Nephron progenitor cell (in vitro differentiated cells): ENCODE results near the gene ATF6B.

Experiments
- DNase-seq: peaks from one replicate; pipeline ENCODE4 v3.0.0; 2021
- H3K27ac Mint-ChIP-seq: 2 replicates; pipeline ENCODE4 v1.8.0; 2021; ENCODE audit warnings: mild to moderate bottlenecking, moderate library complexity, mixed read lengths
- H3K27me3 Mint-ChIP-seq: 2 replicates; pipeline ENCODE4 v1.8.0; 2021; ENCODE audit warnings: mild to moderate bottlenecking, low read depth, mixed read lengths; ENCODE audit not compliant: poor library complexity
- H3K36me3 Mint-ChIP-seq: 2 replicates; pipeline ENCODE4 v1.8.0; 2021; ENCODE audit warnings: low read depth, mixed read lengths
- H3K4me1 Mint-ChIP-seq: 2 replicates; pipeline ENCODE4 v1.8.0; 2021; ENCODE audit warnings: mixed read lengths
- H3K4me3 Mint-ChIP-seq: 2 replicates; pipeline ENCODE4 v1.8.0; 2021; ENCODE audit warnings: mild to moderate bottlenecking, moderate library complexity, mixed read lengths
- H3K9me3 Mint-ChIP-seq: 2 replicates; pipeline ENCODE4 v1.8.0; 2021; ENCODE audit warnings: mild to moderate bottlenecking, moderate library complexity, mixed read lengths
- TF ChIP-seq, protein P1 (sequence below): fragments of 200-600 bp; sonication (generic); IDR thresholded peaks from 2 replicates; pipeline ENCODE4 v1.5.0; 2021; ENCODE audit warnings: antibody characterized with exemption

ATF6B gene

DNA sequence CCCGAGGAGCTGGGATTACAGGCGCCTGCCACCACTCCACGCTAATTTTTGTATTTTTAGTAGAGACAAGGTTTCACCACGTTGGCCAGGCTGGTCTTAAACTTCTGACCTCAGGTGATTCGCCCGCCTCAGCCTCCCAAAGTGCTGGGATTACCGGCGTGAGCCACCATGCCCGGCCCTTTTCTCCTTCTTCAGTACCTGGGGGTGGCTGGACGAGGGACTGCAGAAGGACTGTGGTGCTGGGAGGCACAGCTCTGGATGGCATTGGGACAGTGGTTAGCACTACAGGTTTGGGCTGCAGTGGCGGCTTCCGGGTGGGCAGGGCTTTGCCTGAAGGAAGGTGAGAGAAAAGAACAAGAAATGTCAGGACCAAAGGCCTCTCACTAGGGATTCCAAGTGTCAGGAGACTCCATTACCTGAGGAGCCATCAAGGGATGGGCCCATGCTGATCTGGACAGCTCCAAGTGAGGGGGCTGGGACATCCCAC, 7.4 kb downstream of the ATF6B start:
- Mint-ChIP-seq H3K27me3 (peaks cover 4% of the 10 kb centered on the region), H3K27ac (no peak overlapping the region), H3K4me3 (no peak overlapping the region), H3K4me1 (peaks cover 11% of the 10 kb centered on the region), H3K9me3 (no peaks in the 10 kb centered on the region), H3K36me3 (peaks cover 57% of the 10 kb centered on the region)
- TF ChIP-seq, protein P1, sequence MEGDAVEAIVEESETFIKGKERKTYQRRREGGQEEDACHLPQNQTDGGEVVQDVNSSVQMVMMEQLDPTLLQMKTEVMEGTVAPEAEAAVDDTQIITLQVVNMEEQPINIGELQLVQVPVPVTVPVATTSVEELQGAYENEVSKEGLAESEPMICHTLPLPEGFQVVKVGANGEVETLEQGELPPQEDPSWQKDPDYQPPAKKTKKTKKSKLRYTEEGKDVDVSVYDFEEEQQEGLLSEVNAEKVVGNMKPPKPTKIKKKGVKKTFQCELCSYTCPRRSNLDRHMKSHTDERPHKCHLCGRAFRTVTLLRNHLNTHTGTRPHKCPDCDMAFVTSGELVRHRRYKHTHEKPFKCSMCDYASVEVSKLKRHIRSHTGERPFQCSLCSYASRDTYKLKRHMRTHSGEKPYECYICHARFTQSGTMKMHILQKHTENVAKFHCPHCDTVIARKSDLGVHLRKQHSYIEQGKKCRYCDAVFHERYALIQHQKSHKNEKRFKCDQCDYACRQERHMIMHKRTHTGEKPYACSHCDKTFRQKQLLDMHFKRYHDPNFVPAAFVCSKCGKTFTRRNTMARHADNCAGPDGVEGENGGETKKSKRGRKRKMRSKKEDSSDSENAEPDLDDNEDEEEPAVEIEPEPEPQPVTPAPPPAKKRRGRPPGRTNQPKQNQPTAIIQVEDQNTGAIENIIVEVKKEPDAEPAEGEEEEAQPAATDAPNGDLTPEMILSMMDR: no peak
- DNase-seq: no peak

DNA sequence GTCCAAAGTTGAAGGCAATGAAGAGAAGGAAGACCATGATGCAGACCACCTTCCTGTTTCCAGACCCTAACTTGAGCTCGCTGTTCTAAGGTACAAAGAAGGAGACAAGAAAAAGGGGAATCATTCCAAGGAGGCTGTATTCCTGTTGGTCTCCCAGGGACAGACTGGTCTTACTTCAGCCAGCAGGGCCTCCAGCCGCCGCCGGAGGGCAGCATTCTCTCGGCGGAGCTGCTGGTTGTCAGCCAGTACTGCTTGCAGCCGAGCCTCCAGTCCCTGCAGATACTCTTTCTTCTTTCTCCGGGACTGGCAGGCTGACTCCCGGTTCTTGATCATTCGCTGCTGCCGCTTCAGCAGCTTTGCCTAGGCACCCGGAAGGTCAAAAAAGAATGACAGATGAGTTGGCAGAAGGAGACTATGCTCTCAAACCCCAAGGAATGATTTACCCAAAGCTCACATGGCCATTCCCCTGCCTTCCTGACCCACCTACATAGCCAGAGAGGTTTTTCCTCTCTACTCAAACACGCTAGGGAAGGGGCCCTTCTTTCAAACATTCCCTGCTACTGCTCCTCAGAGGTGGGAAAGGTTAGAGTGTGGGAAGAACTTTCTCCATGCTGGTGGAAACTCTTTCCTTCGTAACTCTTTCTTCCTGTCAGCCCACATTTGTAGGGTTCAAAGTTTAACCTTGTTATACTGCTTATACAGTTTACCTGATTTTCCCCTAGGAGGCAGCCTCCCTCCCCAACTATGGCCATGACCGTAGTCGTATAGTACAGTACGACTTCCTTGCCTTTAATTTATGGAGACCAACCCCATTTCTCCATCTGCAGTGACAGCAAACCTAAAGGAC, 9.0 kb downstream of the ATF6B start:
- no peak overlapping the region for H3K4me3 Mint-ChIP-seq

DNA sequence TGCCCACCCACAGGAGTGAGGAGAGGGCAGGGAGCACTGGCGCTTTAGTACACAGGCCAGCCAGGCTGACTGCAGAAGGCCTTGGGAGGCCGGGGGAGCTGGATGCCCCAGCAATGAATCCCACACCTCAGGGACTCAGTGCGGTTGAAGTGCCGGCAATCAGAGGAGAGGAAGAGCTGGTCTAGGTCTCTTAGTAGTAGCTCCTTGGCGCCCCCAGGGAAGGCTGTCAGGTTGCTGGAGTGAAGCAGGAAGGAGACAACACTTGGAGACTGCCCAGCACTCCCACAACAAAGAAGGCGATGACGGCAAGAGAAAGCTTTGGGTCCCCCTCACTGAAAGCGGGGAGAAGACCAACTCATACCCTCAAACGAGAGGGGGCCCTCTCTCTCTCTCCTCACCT, 10.6 kb downstream of the ATF6B start:
- Mint-ChIP-seq H3K36me3 (peaks cover 45% of the 10 kb centered on the region), H3K27me3 (peaks cover 4% of the 10 kb centered on the region), H3K4me3 (no peak overlapping the region), H3K27ac (no peak overlapping the region), H3K9me3 (no peaks in the 10 kb centered on the region), H3K4me1 (peaks cover 17% of the 10 kb centered on the region)
- no peak for DNase-seq
- TF ChIP-seq, protein P1: no peak

More for the DNA sequence above, 9.0 kb downstream of the ATF6B start:
- H3K36me3 Mint-ChIP-seq: peaks cover 59% of the 10 kb centered on the region
- peaks cover 11% of the 10 kb centered on the region for H3K4me1 Mint-ChIP-seq
- DNase-seq: peak; percentile 87
- H3K27me3 Mint-ChIP-seq: peaks cover 4% of the 10 kb centered on the region
- peak overlapping the region; percentile 79 for H3K27ac Mint-ChIP-seq
- TF ChIP-seq, protein P1: peak; percentile 87
- H3K9me3 Mint-ChIP-seq: no peaks in the 10 kb centered on the region

DNA sequence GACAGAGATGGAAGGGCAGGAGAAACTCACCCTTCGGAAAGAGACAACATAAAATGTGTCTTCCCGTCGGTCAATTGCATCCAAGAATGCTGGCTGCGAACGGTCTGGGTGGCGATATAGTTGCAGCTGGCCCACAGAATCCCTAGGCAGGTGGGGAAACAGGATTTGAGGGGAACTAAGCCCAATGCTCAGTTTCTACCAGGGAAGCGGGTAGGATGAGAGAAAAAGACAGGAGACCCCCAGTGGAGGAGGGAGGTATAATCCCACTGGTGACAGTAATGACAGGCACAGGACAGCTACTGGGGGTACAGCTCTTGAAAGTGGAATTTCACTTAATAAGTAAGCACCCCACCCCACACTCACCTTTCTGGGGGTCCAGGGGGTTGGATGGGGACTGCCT, 11.4 kb downstream of the ATF6B start:
- peaks cover 17% of the 10 kb centered on the region for H3K4me1 Mint-ChIP-seq
- no peak overlapping the region for H3K4me3 Mint-ChIP-seq
- H3K27me3 Mint-ChIP-seq: peaks cover 4% of the 10 kb centered on the region
- H3K36me3 Mint-ChIP-seq: peaks cover 38% of the 10 kb centered on the region
- TF ChIP-seq, protein P1: peak; percentile 47
- H3K9me3 Mint-ChIP-seq: no peaks in the 10 kb centered on the region
- H3K27ac Mint-ChIP-seq: no peak overlapping the region
- no peak for DNase-seq

DNA sequence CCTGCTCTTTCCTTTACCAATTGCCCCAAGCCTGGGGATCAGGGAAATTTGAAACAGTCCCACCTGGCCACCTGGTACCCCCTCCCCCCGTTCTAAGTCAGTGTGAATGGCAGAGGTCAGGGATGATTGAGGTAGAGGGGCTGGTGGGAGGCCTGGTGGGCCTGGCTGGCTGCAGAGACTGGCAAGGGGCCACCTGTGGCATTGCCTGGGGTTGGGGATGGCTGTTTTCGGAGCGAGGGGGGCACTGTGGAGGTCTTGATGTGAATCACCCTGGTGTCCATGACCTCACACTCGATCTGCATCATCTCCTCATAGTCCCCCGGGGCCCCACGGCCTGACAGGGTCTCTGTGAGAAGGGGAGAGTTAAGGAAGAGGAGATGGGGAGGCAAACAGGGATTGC, 12.4 kb downstream of the ATF6B start:
- Mint-ChIP-seq H3K9me3 (no peaks in the 10 kb centered on the region), H3K27me3 (peaks cover 10% of the 10 kb centered on the region), H3K4me3 (no peak overlapping the region), H3K27ac (peak overlapping the region; percentile 30), H3K36me3 (peaks cover 30% of the 10 kb centered on the region), H3K4me1 (peaks cover 17% of the 10 kb centered on the region)
- TF ChIP-seq, protein P1: no peak
- no peak for DNase-seq
